Measurements from ENCODE around the gene ADO.

The ADO gene

GRCh38 chr10:62818426-62819011, 14.0 kb downstream of the ADO start:
- DNase-seq = peak; percentile 61

DNA sequence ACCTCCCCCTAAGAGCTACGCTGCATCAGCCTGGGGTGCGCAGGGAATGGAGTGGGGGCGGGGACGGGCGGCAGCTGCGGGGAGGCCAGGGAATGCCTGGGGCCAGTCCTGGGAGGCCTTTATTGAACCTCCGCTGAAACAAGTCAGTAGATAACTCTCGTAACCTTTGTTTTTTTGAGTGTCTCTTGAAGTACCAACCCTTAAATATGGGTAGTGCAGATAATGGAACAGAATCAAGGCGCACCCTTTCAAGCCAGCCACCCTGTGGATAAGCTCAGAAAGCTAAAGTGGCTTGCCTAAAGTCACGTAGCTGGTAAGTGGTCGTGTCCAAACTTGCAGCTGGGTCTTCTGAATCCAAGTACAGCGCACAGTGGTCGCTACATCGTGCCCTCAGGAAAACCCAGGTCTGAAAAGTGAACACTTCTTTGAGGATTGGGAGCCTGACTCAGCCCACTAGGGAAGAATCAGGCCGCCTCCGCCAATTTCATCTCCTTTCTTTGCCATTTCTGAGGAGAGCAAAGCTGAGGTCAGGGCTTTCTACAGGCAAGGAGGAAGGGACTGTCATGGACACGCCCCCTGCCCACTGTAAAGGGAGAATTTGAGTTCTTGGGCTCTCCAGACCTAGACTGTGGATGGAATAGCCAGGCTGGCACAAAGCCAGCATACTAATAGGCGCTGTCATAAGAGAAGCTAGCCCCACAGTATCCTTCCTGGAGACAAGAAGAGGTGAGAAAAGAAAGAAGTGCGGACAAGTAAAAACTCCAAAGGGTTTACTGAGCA, 14.8 kb downstream of the ADO start:
- DNase-seq = no peak

DNA sequence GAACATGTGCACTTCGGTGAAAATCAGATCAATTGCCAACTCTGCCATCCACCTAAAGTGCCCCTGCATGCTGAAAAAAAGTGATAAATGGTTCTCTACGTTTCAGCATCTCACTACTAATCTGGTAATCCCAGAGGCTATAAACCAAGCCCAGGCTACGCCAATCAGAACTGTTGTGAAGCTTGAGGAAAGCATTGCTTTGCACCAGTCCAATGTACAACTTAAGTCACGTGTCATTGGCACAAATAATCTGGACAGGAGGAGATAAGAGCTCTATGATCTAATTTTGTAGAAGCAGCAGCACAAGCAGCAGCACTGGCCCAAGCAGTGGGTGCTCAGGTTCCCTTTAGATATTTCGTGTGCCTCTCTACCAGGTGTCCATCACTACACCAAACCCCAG, 16.1 kb downstream of the ADO start:
- no peak for DNase-seq

GRCh38 chr10:62826273-62826672, 21.8 kb downstream of the ADO start:
- DNase-seq = no peak

DNA sequence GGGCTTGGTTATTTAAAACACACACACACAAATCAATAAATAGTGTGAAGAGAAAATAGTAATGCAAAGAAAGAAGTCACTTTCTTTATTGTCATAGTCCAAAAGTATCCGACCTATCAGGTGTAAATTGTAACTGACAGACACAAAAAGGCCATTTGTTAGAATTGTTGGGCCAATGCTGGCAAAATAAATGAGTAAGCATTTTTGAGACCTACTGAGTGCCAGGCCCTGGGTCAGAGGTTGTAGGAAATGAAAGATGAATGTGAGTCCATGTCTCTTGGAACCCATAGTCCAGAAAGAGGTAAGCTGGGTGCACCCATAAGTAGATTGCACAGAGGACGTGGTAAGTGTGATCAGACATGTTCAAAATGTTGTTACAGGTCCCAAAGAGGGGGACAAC, 25.1 kb downstream of the ADO start:
- no peak for DNase-seq

GRCh38 chr10:62830679-62831078, 26.2 kb downstream of the ADO start:
- no peak for DNase-seq

DNA sequence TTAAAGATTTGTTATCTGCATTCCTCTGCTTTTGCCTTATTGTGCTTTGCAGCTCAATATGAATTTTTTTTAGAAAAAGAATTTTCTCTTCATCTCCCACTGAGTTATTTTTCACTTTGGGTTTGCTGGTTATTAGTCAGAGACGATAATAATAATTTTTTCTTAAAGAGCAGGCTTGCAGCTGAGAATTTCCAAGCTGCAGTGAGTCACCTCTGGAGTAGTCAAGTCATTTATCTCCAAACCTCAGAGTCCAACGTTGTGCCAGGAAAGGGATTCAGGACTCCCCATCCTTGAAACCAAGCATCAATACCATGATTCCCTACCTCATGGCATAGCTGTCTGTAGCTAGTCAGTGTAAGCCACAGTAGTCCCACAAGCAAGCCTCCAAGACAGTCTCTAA, 26.8 kb downstream of the ADO start:
- DNase-seq = no peak

- no peak for DNase-seq
Measured at GRCh38 chr10:62839590-62839989, 35.1 kb downstream of the ADO start.

DNA sequence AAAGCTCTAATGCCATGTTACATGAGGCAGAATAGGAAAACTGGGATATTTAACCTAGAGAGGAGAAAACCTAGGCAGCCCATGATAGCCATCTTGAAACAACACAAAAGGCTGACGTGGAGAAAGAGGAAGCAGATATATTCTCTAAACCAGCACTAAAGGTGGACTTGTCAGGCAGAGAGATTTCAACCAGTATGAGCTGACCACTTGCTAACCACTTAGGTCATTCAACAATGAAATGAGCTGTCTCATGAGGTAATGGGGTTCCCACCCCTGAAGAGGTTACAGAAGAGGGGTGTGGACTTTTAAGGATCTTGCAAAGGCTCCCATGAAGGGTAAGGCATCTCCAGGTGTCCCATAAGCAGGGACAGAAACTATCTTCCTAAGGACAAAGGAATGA, 38.5 kb downstream of the ADO start:
- no peak for DNase-seq

DNA sequence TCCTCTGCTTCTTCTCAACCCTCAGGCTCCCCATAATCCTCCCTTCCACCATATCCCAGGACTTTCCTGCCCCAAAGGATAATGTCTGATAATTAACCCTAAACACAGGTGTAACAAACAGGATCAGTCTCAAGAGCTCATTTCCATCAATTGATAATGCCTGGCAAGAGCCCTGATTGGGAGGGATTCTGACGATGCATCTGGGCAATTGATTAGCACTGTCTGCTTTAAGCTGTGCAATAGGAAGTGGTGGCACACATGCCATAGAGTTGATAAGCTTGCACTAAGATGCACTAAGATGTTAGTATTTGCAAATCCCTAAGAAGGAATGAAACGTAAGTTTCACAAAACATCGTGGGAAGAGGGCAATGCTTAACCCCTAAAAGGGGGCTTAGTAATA, 39.1 kb downstream of the ADO start:
- DNase-seq = no peak

DNA sequence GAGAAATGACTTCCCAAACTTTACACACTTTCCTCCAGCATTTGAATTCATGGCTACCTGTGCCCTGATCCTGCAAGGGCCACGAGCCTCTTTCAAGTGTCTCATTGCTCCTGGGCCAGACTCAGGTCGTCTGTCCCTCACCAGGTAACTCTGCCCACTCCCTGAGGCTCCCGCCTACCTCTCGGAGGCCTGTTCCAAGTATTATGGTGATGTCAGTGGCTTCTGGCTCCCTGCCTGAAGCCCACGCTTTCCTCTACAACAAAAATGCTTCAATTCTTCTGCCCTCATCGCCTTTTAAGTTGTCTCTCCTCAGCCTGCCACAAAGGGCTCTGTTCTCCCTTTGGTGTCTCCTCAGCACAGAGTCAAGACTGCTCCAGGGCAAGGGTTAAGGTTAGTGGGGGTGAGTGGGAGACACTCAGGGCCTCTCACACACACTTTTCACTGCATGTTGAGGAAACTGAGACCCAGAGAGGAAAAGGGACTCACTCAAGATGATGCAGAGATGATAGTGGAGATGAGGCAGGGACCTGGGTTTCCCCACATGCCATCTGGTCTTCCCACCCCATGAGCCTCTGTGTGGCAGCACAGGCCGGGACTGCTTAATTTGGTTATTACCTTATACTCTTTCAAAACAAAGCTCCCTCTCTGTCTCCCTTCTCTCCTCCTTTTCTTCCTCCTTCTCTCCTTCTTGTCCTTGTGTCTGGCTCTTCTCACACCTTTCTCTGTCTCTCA, 39.9 kb downstream of the ADO start:
- no peak for DNase-seq

GRCh38 chr10:62847433-62847832, 42.9 kb downstream of the ADO start:
- DNase-seq = no peak

- no peak for DNase-seq
Measured at GRCh38 chr10:62850646-62851045, 46.1 kb downstream of the ADO start.

DNA sequence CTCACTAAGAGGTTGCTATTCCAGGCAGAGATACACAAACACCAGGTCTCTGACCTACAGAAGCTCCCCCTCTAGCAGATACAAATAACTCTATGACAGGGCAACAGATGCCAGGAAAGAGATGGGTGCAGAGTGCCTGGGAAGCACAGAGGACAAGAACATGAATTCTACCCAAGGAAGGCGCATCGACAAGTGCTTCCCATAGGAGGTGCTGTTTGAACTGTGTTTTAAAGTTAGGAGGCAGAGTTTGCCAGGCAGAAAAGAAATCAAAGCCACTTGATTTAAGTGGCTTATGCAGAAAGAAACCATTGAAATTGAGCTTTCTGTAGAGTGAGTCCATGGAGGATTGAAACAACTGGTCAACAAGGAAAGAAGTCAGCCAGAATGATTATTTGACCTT, 46.9 kb downstream of the ADO start:
- DNase-seq = no peak

GRCh38 chr10:62852961-62853702, 48.6 kb downstream of the ADO start:
- no peak for DNase-seq

DNA sequence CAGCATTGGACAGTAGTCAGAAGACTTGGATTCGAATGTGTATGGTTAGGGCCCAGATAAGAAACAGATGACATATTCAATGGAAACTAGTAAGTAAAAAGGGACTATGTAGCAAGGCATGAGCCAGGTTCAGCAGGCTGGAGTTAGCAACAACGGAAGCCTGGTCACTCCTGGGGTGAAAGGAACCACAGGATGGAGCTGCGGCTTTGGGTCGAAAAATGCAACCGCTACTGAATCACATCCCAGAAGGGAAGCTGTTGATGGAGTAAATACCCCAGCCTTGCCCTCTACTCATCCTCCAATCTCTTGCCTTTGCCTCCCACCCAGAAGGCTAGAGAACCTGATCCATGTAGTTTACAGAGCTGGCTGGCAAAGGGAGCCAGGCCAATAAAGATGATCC, 49.2 kb downstream of the ADO start:
- no peak for DNase-seq

GRCh38 chr10:62856021-62856420, 51.5 kb downstream of the ADO start:
- DNase-seq = no peak

All from right forelimb (tissue), 1 donor.